Endothelial cell of umbilical vein (primary cell): ENCODE data around the gene FOXK1. TPM values are rescaled to one million over a fixed set of nuclear protein-coding genes. Genes with fewer than 3 reads are reported as not detected.

ENCODE experiments used
- BruUV-seq: library from RNA; stranded (reverse); fragments of 400-500 nt; replicated peaks from 2 replicates; lab custom pipeline; 2021; lab: Mats Ljungman, UMichigan
- CTCF ChIA-PET: fragments of 300-600, 350-600 bp; sonication (Branson Sonifier 250); formaldehyde crosslinking; loops from one replicate; lab custom pipeline; 2021; ENCODE audit warnings: antibody characterized with exemption, inconsistent platforms; lab: Charles Lee
- POLR2A ChIA-PET: fragments of 300-600, 350-600 bp; sonication (Branson Sonifier 250); formaldehyde crosslinking; loops from one replicate; lab custom pipeline; 2021; ENCODE audit warnings: antibody characterized with exemption, inconsistent platforms; lab: Charles Lee
- DNase-seq: peaks from one replicate; pipeline ENCODE4 v3.0.0-alpha.2; 2011; ENCODE audit warnings: low read depth, low spot score
- FAIRE-seq: peaks from 2 replicates; lab custom pipeline; 2011; peaks lifted over from hg19 to GRCh38; lab: Jason Lieb, UNC
- H2AFZ ChIP-seq: 2 replicates; pipeline ENCODE4 v1.6.0; 2012; ENCODE audit warnings: low read depth, low read length, control low read depth, inconsistent platforms
- H3K27ac ChIP-seq: 2 replicates; pipeline ENCODE4 v1.5.1; 2011; ENCODE audit warnings: low read depth, mild to moderate bottlenecking, control low read depth, low read length, moderate library complexity; ENCODE audit not compliant: insufficient read depth
- H3K27me3 ChIP-seq, 2 experiments: 2 replicates each; pipeline versions ENCODE4 v1.6.0 to v1.6.1; 2011; ENCODE audit warnings: low read length in 2 of 2, mixed read lengths in 1 of 2; ENCODE audit not compliant: control insufficient read depth in 2 of 2, insufficient read depth in 2 of 2
- H3K36me3 ChIP-seq, 2 experiments: 2 replicates in 1 of 2; 3 replicates in 1 of 2; pipeline ENCODE4 v1.5.1; 2011; ENCODE audit warnings: low read length in 2 of 2, mild to moderate bottlenecking in 1 of 2, moderate library complexity in 1 of 2; ENCODE audit not compliant: control insufficient read depth in 2 of 2, insufficient read depth in 2 of 2; ENCODE audit errors: extremely low read depth in 1 of 2
- H3K4me1 ChIP-seq: 3 replicates; pipeline ENCODE4 v1.5.1; 2011; ENCODE audit warnings: mild to moderate bottlenecking, low read length; ENCODE audit not compliant: control insufficient read depth, insufficient read depth; ENCODE audit errors: extremely low read depth
- H3K4me2 ChIP-seq: 2 replicates; pipeline ENCODE4 v1.6.1; 2011; ENCODE audit warnings: low read length, control low read depth, mixed read lengths; ENCODE audit not compliant: insufficient read depth
- H3K4me3 ChIP-seq, 3 experiments: fragments of 200-600 bp in 1 of 3; sonication (generic), shearing (Covaris generic) in 1 of 3; replicated peaks in 1 of 3; 2 replicates each; pipeline ENCODE4 v1.5.1; 2011 to 2016; ENCODE audit warnings: control low read depth in 3 of 3, low read length in 3 of 3, mild to moderate bottlenecking in 2 of 3, inconsistent platforms in 1 of 3, low read depth in 1 of 3, moderate library complexity in 1 of 3; ENCODE audit not compliant: insufficient read depth in 1 of 3
- H3K79me2 ChIP-seq: 2 replicates; pipeline ENCODE4 v1.6.0; 2012; ENCODE audit warnings: low read length, inconsistent platforms; ENCODE audit not compliant: control insufficient read depth, insufficient read depth
- H3K9ac ChIP-seq: replicated peaks from 2 replicates; pipeline ENCODE3; 2011; ENCODE audit warnings: low read length, control low read depth; ENCODE audit not compliant: insufficient read depth; ENCODE audit errors: extremely low read depth
- H3K9me1 ChIP-seq: replicated peaks from 3 replicates; pipeline ENCODE4 v1.6.0; 2011; ENCODE audit warnings: mild to moderate bottlenecking, low read length; ENCODE audit not compliant: control insufficient read depth, insufficient read depth; ENCODE audit errors: extremely low read depth
- H3K9me3 ChIP-seq: replicated peaks from 2 replicates; pipeline ENCODE4 v1.5.1; 2012; ENCODE audit warnings: low read length, inconsistent platforms; ENCODE audit not compliant: control insufficient read depth, insufficient read depth
- H4K20me1 ChIP-seq: replicated peaks from 2 replicates; pipeline ENCODE3; 2011; ENCODE audit warnings: mild to moderate bottlenecking, low read length; ENCODE audit not compliant: control insufficient read depth, insufficient read depth; ENCODE audit errors: extremely low read depth
- EZH2 ChIP-seq: IDR thresholded peaks from 2 replicates; pipeline ENCODE4 v1.6.1; 2012; ENCODE audit warnings: borderline replicate concordance, low read depth, mild to moderate bottlenecking, moderate library complexity, low read length, inconsistent platforms; ENCODE audit not compliant: severe bottlenecking
- FOS ChIP-seq: IDR thresholded peaks from 2 replicates; pipeline ENCODE4 v1.6.1; 2011; ENCODE audit warnings: mild to moderate bottlenecking, low read length, moderate library complexity, borderline replicate concordance; ENCODE audit not compliant: insufficient read depth
- GATA2 ChIP-seq: IDR thresholded peaks from 2 replicates; pipeline ENCODE4 v1.7.0; 2011; ENCODE audit warnings: low read depth, mild to moderate bottlenecking, moderate library complexity, mixed read lengths, low read length; ENCODE audit not compliant: insufficient read length, insufficient read depth
- JUN ChIP-seq: IDR thresholded peaks from 2 replicates; pipeline ENCODE4 v1.6.1; 2011; ENCODE audit warnings: borderline replicate concordance, low read depth; ENCODE audit not compliant: insufficient read length, insufficient read depth
- MYC ChIP-seq: IDR thresholded peaks from one replicate; pipeline ENCODE4 v1.6.1; 2011; ENCODE audit warnings: mild to moderate bottlenecking, low read depth, low read length
- POLR2A ChIP-seq: IDR thresholded peaks from 2 replicates; pipeline ENCODE4 v1.6.1; 2012; ENCODE audit warnings: low read depth, mild to moderate bottlenecking, control low read depth, low read length
- POLR2AphosphoS5 ChIP-seq: IDR thresholded peaks from 2 replicates; pipeline ENCODE4 v1.6.1; 2012; ENCODE audit warnings: low read depth, mild to moderate bottlenecking, control low read depth, low read length, moderate library complexity; ENCODE audit not compliant: insufficient read depth
- dilution Hi-C: fragments of 300-500 bp; cut with MboI; formaldehyde crosslinking; loops from one replicate; pipeline ENCODE4 v1.15.0; 2019; ENCODE audit warnings: low sequenced_read_pairs; ENCODE audit not compliant: extremely low pct_ligation_motif_present
- intact Hi-C: fragments of 100-400 bp; cut with micrococcal nuclease; formaldehyde crosslinking; loops from one replicate; pipeline ENCODE4 v1.10.0; 2022
- polyA plus RNA-seq, 4 experiments: library from polyadenylated mRNA; depleted of rRNA in 3 of 4; stranded (reverse) in 3 of 4; unstranded in 1 of 4; fragments of >200 nt; gene quantifications; 2 replicates each; pipeline versions ENCODE4 v1.2.1 to v1.2.3, GENCODE V29; 2011 to 2012; ENCODE audit warnings: missing spikeins in 1 of 4
- total RNA-seq: library from RNA; stranded (reverse); gene quantifications from 2 replicates; pipeline ENCODE4 v1.2.3, GENCODE V29; 2021
- TF ChIP-seq, protein P1 (sequence below): IDR thresholded peaks from 2 replicates; pipeline ENCODE4 v1.6.1; 2011; ENCODE audit not compliant: insufficient read depth, insufficient read length
- TF ChIP-seq, protein P2 (sequence below), 2 donors: IDR thresholded peaks; 1 replicate in 1 of 2; 2 replicates in 1 of 2; pipeline ENCODE4 v1.5.1; 2011; ENCODE audit warnings: low read length in 2 of 2, mild to moderate bottlenecking in 2 of 2, moderate library complexity in 2 of 2, control low read depth in 1 of 2, inconsistent platforms in 1 of 2, low read depth in 1 of 2; ENCODE audit not compliant: insufficient read depth in 1 of 2; ENCODE audit errors: extremely low read depth in 1 of 2

FOXK1 gene
- total and polyA plus RNA-seq, 2 donors (not counting 3 experiments of a cell fraction or from before 2014, with no cell fraction given): 8.0 to 52.1 TPM

DNA sequence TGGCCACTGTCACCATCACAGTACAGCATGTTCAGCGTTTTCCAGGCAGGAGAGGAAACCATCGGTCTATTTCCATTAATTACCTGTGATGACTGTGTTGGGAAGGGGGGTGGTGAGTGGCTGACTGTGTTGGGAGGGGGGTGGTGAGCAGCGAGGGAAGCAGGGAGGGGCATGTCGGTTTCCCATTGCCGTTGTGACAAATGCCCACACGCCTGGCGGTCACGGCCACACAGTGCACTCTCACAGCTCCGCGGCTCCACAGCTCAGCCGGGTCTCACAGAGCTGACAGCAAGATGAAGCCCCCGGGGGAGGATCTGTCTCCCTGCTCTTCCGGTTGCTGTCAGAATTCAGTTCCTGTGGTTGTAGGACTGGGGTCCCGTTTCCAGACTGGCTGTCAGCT, 132.3 kb downstream of the FOXK1 start:
- FAIRE-seq: no peak
- no peaks in the 10 kb centered on the region for H3K9me1 ChIP-seq
- H3K4me3 ChIP-seq: no peak overlapping the region
- no peak overlapping the region for H3K9ac ChIP-seq
- H3K27me3 ChIP-seq: no peaks in the 10 kb centered on the region
- H3K4me2 ChIP-seq: no peak overlapping the region
- H4K20me1 ChIP-seq: no peaks in the 10 kb centered on the region
- H3K4me1 ChIP-seq: no peaks in the 10 kb centered on the region
- CTCF ChIA-PET: interaction anchor here (1.2 kb wide), 1 partner anchor 16 kb away, joined by 7 read pairs; no protein-coding TSS in a partner anchor
- no TSS peak for BruUV-seq
- POLR2A ChIA-PET: no interaction called here
- H3K79me2 ChIP-seq: no peaks in the 10 kb centered on the region
- no peaks in the 10 kb centered on the region for H3K9me3 ChIP-seq
- dilution Hi-C loops (no loop called here), intact Hi-C loops (no loop called here)
- TF ChIP-seq, protein P1, sequence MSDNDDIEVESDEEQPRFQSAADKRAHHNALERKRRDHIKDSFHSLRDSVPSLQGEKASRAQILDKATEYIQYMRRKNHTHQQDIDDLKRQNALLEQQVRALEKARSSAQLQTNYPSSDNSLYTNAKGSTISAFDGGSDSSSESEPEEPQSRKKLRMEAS: no peak
- no peak for TF ChIP-seq JUN
- DNase-seq: no peak
- H2AFZ ChIP-seq: no peak overlapping the region
- no peaks in the 10 kb centered on the region for H3K36me3 ChIP-seq
- no peak overlapping the region for H3K27ac ChIP-seq

DNA sequence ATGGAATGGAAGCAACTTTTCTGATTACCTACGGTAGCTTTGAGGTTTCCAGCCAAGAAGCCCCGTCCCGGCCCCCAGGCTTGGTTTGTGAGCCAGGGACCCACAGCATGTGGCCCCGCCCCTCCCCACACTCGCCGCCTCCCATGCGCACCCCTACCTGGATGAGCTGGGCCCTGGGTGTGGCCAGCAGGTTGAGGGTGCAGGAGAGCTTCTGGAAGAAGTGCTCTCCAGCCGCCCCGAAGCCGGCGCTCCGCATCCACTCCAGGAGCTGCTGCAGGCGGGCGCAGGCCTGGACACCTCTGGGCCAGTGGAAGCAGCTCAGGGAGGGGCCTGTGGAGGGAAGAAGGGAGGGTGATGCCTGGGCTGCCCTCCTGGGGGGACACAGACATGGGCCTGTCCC, 133.0 kb downstream of the FOXK1 start:
- dilution Hi-C loops: no loop called here
- Histone ChIP-seq H3K27ac (no peak overlapping the region), H3K4me3 (no peak overlapping the region), H2AFZ (no peak overlapping the region), H3K27me3 (no peaks in the 10 kb centered on the region), H3K9me3 (no peaks in the 10 kb centered on the region), H3K36me3 (no peaks in the 10 kb centered on the region), H4K20me1 (no peaks in the 10 kb centered on the region), H3K79me2 (no peaks in the 10 kb centered on the region), H3K9me1 (no peaks in the 10 kb centered on the region), H3K4me1 (no peaks in the 10 kb centered on the region), H3K9ac (no peak overlapping the region), H3K4me2 (no peak overlapping the region)
- ChIA-PET POLR2A (no interaction called here), CTCF (interaction anchor here (1.2 kb wide), 1 partner anchor 17 kb away, joined by 7 read pairs; no protein-coding TSS in a partner anchor)
- FAIRE-seq (no peak), DNase-seq (no peak)
- BruUV-seq: no TSS peak
- TF ChIP-seq POLR2A (no peak), GATA2 (no peak), MYC (no peak), EZH2 (no peak), POLR2AphosphoS5 (no peak), JUN (no peak), FOS (no peak)
- TF ChIP-seq, protein P1: no peak
- TF ChIP-seq, protein P2, sequence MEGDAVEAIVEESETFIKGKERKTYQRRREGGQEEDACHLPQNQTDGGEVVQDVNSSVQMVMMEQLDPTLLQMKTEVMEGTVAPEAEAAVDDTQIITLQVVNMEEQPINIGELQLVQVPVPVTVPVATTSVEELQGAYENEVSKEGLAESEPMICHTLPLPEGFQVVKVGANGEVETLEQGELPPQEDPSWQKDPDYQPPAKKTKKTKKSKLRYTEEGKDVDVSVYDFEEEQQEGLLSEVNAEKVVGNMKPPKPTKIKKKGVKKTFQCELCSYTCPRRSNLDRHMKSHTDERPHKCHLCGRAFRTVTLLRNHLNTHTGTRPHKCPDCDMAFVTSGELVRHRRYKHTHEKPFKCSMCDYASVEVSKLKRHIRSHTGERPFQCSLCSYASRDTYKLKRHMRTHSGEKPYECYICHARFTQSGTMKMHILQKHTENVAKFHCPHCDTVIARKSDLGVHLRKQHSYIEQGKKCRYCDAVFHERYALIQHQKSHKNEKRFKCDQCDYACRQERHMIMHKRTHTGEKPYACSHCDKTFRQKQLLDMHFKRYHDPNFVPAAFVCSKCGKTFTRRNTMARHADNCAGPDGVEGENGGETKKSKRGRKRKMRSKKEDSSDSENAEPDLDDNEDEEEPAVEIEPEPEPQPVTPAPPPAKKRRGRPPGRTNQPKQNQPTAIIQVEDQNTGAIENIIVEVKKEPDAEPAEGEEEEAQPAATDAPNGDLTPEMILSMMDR (IDR thresholded peaks at IDR 0.05; ENCODE audit: extremely low read depth in 1 of 2, insufficient read depth in 1 of 2, low read depth in 1 of 2, low read length in 2 of 2): no peak
- intact Hi-C loops: no loop called here
